Activated T-cell treated with anti-CD3 and anti-CD28 coated beads, Interleukin-2, amount 50 U/mL, for 1 hour (primary cell): ENCODE data around the gene GRIFIN.

Experiments used
- DNase-seq: peaks from one replicate; pipeline ENCODE4 v3.0.0-alpha.2; 2020

GRIFIN gene

GRCh38 chr7:2452643-2453270, 23.4 kb downstream of the GRIFIN start:
- no peak for DNase-seq

DNA sequence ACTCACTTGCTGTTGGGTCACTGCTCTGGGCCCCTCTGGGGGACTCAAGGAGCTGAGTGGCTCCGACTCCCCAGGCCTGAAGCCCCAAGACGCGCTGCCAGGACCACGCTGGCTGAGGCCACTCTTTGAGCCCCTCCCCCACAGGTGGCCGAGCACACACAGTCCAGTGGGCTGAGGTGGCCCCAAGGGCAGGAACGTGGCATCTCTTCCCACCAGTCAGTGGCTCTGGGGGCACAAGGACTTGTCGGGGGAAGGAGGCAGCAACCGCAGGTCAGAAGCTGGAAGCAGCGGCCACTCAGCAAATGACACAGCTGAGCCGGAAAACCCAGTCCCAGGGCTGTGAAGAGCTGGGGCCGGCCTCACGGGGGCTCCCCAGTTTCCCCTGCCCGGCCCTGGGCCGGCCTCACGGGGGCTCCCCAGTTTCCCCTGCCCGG, 24.1 kb downstream of the GRIFIN start:
- DNase-seq, result no peak

DNA sequence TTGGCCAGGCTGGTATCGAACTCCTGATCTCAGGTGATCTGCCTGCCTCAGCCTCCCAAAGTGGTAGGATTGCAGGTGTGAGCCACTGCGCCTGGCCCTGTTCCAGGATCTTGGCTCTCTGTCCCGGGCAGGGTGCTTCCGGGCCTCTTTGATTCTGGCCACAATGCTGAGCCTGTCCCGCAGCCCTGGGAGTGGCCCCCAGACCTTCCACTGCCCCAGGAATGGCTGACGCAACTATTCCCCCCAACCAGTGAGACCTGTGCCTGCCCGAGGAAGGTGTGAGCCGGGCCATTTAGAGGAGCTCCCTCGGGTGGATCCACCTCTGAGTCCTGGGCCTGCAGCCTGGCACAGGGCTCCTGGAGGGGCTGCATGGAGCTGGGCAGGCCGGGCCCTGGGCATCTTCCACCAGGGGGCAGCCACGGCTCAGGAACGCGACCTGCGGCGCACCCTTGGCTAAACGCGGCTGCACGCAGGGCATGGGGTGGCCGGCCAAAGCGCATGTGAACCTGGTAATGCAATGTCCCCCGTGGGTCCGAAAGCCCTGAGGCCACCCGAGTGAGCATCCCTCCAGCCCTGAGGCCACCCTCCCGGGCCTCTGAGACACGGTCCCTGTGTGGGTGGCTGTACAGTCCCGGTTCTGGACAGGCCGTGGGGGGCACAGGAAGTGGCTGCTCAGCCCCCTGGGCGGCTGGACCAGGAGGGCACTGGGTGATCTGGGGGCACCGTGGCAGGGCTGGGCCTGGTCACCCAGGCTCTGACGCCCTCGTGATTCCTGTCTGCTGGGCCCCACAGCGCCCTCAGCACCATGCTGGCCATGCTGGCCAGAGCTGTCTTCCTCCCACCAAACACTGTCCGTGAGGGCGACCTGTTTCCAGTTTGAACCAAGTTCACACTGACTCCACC, 24.8 kb downstream of the GRIFIN start:
- peak; percentile 85 for DNase-seq

GRCh38 chr7:2450198-2451107, 25.7 kb downstream of the GRIFIN start:
- DNase-seq, result no peak

GRCh38 chr7:2446676-2447075, 29.5 kb downstream of the GRIFIN start:
- no peak for DNase-seq

- DNase-seq, result no peak
Observed at GRCh38 chr7:2445898-2446555, 30.2 kb downstream of the GRIFIN start.

DNA sequence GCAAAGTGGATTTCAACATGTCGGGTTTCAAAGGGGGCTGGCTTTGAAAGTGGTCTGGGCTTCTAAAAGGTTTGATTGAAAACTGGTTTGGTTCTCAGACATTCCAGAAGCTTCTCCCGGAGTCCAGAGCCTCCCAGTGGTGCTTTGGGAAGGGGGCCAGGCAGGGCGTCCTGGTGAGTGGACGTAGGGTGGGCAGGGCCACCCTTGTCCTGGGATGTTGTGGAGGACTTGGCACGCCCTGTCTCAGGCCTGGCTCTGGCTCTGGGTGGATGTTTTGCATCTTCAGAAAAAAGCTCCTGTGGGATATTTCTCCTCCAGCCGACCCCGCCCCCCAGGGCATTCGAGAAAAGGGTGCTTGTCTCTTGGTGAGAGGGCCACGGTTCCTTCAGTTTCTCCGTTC, 31.2 kb downstream of the GRIFIN start:
- no peak for DNase-seq

- DNase-seq, result no peak
Observed at GRCh38 chr7:2444476-2444875, 31.7 kb downstream of the GRIFIN start.

DNA sequence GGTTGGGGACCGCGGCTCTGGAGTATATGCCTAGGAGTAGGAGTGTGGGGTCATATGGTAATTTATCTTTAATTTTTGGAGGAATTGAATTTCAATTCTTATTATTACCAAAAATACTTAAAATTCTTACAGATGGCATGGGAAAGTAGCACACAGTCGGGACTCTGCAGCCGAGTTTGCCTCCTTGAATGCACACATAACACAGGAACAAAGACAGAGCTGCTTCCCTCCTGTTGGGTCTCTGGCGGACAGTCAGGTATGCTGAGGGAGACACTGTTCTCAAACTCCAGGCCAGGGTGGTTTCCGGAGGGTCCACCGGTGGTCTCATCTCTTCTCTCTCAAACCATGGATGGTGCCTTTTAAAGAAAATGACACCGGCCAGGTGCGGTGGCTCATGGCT, 32.7 kb downstream of the GRIFIN start:
- DNase-seq, result no peak

DNA sequence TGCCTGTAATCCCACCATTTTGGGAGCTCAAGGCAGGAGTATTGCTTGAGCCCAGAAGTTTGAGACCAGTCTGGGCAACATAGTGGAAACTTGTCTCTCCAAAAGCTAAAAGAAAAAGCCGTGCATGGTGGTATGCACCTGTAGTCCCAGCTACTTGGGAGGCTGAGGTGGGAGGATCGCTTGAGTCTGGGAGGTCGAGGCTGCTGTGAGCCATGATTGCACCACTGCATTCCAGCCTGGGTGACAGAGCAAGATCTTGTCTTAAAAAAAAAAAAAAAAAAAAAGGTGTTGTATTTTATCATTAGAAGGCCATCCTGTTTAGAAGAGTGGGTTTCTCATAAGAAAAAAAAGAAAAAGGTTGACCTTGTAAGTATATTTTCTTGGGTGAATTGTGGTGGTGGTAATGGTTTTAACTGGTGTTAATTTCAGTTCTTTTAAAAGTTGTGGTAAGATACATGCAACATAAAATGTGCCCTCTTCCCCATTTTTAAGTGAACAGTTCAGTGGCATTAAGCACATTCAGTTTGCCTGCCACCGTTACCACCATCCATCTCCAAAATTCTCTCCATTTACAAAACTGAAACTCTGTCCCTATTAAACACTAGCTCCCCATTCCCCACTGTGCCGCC, 34.7 kb downstream of the GRIFIN start:
- DNase-seq, result no peak

DNA sequence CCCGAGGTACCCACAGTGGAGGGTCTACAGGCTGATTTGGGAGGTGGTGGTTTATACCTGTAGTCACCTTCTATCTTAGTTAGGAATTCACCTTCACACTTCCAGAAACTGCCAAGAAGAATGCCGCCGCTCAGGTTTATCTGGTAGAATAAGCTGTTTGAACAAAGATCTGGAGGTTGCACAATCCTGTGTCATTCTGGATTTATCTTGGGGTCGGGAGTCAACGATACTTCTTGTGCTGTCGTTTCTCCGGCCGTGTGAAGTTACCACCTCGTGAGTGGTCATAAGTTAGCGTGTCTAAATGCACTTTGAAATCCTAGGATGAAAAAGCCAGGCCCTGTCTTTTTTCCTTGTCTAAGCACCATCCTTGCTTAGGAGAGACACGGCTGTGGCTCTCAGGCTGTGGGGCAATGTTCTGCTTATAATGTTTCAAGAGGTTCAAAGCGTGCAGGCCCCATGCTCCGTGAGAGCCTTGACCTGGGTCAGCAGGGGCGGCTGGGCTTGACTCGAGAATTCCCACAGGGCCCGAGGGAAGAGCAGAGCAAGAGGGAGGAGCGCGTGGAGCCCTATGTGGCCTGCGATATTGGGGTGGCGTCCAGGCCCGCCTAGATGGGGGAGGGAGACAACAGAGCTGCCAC, 35.5 kb downstream of the GRIFIN start:
- DNase-seq, result no peak

GRCh38 chr7:2438775-2439174, 37.4 kb downstream of the GRIFIN start:
- no peak for DNase-seq

DNA sequence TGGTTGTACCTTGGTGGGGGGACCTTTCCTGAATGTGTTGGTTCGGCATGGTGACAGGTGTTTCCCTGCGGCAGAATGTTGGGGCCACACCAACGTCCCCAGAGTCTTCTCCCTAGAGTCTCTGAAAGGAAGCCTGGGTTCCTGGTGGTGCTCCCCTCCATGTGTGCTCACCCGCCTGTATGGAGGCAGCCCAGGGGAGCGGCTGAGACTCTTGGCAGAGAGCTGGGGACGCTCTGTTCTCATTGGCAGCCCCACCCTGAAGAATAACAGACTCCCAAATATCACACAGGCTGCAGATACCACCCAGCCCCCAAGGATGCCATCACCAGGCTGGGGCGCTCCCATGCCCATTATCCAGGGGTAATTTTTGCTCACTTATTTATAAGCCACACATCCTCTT, 38.0 kb downstream of the GRIFIN start:
- DNase-seq, result no peak

GRCh38 chr7:2437537-2438148, 38.6 kb downstream of the GRIFIN start:
- no peak for DNase-seq

DNA sequence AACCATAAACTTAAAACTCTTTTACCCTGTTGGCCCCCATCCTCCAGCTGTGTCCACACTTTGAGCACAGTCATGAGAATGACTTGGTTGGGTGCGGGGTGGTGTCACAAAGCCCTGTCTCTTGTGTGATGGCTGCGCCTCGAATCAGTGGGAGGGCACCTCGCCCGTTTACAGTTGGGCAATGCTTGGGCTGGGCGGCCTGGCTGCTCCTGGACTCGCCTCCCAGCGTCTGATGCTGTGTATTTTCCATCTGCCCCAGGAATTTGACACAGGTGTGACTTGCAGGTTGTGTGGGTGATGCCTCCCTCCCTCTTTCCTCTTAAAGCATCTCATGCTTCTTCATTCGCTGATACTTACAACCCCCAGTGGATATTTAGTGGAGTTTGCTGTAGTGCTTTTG, 39.1 kb downstream of the GRIFIN start:
- DNase-seq, result no peak

- DNase-seq, result no peak
Observed at GRCh38 chr7:2436341-2437104, 39.7 kb downstream of the GRIFIN start.

- no peak for DNase-seq
Observed at GRCh38 chr7:2435146-2435545, 41.1 kb downstream of the GRIFIN start.

- no peak for DNase-seq
Observed at GRCh38 chr7:2433713-2434550, 42.3 kb downstream of the GRIFIN start.

- no peak for DNase-seq
Observed at GRCh38 chr7:2432910-2433712, 43.1 kb downstream of the GRIFIN start.
